IMR-90 (cell line): ENCODE measurements around the gene VPS50. TPM values are rescaled to one million over a fixed set of nuclear protein-coding genes. Genes with fewer than 3 reads are reported as not detected.

Experiments used
- ATAC-seq: fragments of 200-7000 bp; cut with Tn5 transposase; 2 replicates; pipeline ENCODE4 v1.9.1; 2020; ENCODE audit warnings: low read depth, mild to moderate bottlenecking, moderate library complexity
- BruUV-seq: library from RNA; stranded (reverse); fragments of 400-500 nt; replicated peaks from 2 replicates; lab custom pipeline; 2021; lab: Mats Ljungman, UMichigan
- CTCF ChIA-PET: fragments of 300-600 bp; formaldehyde crosslinking; extraction: SDS; loops from one replicate; lab custom pipeline; 2021; ENCODE audit warnings: antibody characterized with exemption; lab: Yijun Ruan, JAX
- POLR2A ChIA-PET: fragments of 300-600 bp; sonication (Branson Sonifier 250); formaldehyde crosslinking; loops from one replicate; lab custom pipeline; 2022; ENCODE audit warnings: antibody characterized with exemption; ENCODE audit not compliant: unreplicated experiment; lab: Charles Lee
- DNase-seq: peaks from one replicate; pipeline ENCODE4 v3.0.0; 2013
- H2AFZ ChIP-seq: replicated peaks from 2 replicates; pipeline ENCODE3; 2013; ENCODE audit warnings: low read length, mild to moderate bottlenecking; ENCODE audit not compliant: poor library complexity
- H2AK5ac ChIP-seq: 2 replicates; pipeline ENCODE4 v1.6.1; 2013; ENCODE audit warnings: low read depth, low read length, inconsistent platforms
- H2AK9ac ChIP-seq: replicated peaks from 2 replicates; pipeline ENCODE3; 2013; ENCODE audit warnings: mild to moderate bottlenecking, low read depth, low read length, moderate library complexity; ENCODE audit not compliant: poor library complexity
- H2BK120ac ChIP-seq: 2 replicates; pipeline ENCODE4 v1.6.1; 2013; ENCODE audit warnings: low read depth, low read length, inconsistent platforms
- H2BK15ac ChIP-seq: 3 replicates; pipeline ENCODE4 v1.6.1; 2013; ENCODE audit warnings: low read depth, low read length, inconsistent platforms
- H2BK20ac ChIP-seq: 2 replicates; pipeline ENCODE4 v1.6.1; 2013; ENCODE audit warnings: low read depth, mild to moderate bottlenecking, inconsistent platforms, low read length, moderate library complexity
- H2BK5ac ChIP-seq: 2 replicates; pipeline ENCODE4 v1.6.1; 2013; ENCODE audit warnings: mild to moderate bottlenecking, low read depth, low read length, inconsistent platforms; ENCODE audit not compliant: poor library complexity, severe bottlenecking
- H3K14ac ChIP-seq: replicated peaks from 2 replicates; pipeline ENCODE4 v1.6.1; 2013; ENCODE audit warnings: low read depth, low read length, inconsistent platforms
- H3K18ac ChIP-seq: 2 replicates; pipeline ENCODE4 v1.6.1; 2013; ENCODE audit warnings: low read depth, low read length, control low read depth
- H3K23ac ChIP-seq: 2 replicates; pipeline ENCODE4 v1.6.1; 2013; ENCODE audit warnings: low read depth, low read length, inconsistent platforms
- H3K27ac ChIP-seq: 2 replicates; pipeline ENCODE4 v1.5.1; 2013; ENCODE audit warnings: mild to moderate bottlenecking, control low read depth, low read length; ENCODE audit not compliant: insufficient read depth
- H3K27me3 ChIP-seq: 2 replicates; pipeline ENCODE4 v1.6.1; 2013; ENCODE audit warnings: low read length; ENCODE audit not compliant: control insufficient read depth, insufficient read depth
- H3K36me3 ChIP-seq: 2 replicates; pipeline ENCODE4 v1.6.1; 2013; ENCODE audit warnings: low read length, mixed read lengths; ENCODE audit not compliant: control insufficient read depth, insufficient read depth
- H3K4ac ChIP-seq: 2 replicates; pipeline ENCODE4 v1.6.1; 2013; ENCODE audit warnings: low read depth, low read length, inconsistent platforms
- H3K4me1 ChIP-seq: 2 replicates; pipeline ENCODE4 v1.6.1; 2013; ENCODE audit warnings: low read length, mixed read lengths; ENCODE audit not compliant: control insufficient read depth, insufficient read depth
- H3K4me2 ChIP-seq: 2 replicates; pipeline ENCODE4 v1.6.1; 2013; ENCODE audit warnings: low read depth, mild to moderate bottlenecking, control low read depth, low read length, moderate library complexity
- H3K4me3 ChIP-seq: 2 replicates; pipeline ENCODE4 v1.5.1; 2013; ENCODE audit warnings: low read depth, mild to moderate bottlenecking, control low read depth, low read length, moderate library complexity; ENCODE audit not compliant: insufficient read depth
- H3K56ac ChIP-seq: 2 replicates; pipeline ENCODE4 v1.6.1; 2013; ENCODE audit warnings: low read length, inconsistent platforms; ENCODE audit not compliant: insufficient read depth; ENCODE audit errors: extremely low read depth
- H3K79me1 ChIP-seq, 2 experiments: 2 replicates each; pipeline ENCODE4 v1.6.1; 2013; ENCODE audit warnings: low read length in 2 of 2, inconsistent platforms in 1 of 2, low read depth in 1 of 2
- H3K9ac ChIP-seq: 2 replicates; pipeline ENCODE4 v1.6.1; 2013; ENCODE audit warnings: low read depth, low read length, control low read depth
- H3K9me1 ChIP-seq: 2 replicates; pipeline ENCODE4 v1.6.1; 2013; ENCODE audit warnings: low read length, inconsistent platforms; ENCODE audit not compliant: insufficient read depth
- H3K9me3 ChIP-seq: 2 replicates; pipeline ENCODE4 v1.6.1; 2013; ENCODE audit warnings: low read length; ENCODE audit not compliant: control insufficient read depth, insufficient read depth
- H4K20me1 ChIP-seq: 2 replicates; pipeline ENCODE4 v1.6.1; 2013; ENCODE audit warnings: low read length, inconsistent platforms; ENCODE audit not compliant: insufficient read depth
- H4K5ac ChIP-seq: 2 replicates; pipeline ENCODE4 v1.6.1; 2013; ENCODE audit warnings: mild to moderate bottlenecking, low read depth, low read length, control low read depth
- H4K8ac ChIP-seq, 2 experiments: 2 replicates each; pipeline ENCODE4 v1.6.1; 2013; ENCODE audit warnings: low read depth in 2 of 2, low read length in 2 of 2, control low read depth in 1 of 2, inconsistent platforms in 1 of 2
- H4K91ac ChIP-seq: 2 replicates; pipeline ENCODE4 v1.6.1; 2013; ENCODE audit warnings: low read depth, low read length, inconsistent platforms; ENCODE audit not compliant: insufficient read depth
- BHLHE40 ChIP-seq: fragments of 150-350 bp; IDR thresholded peaks from 2 replicates; pipeline ENCODE4 v1.6.1; 2016; ENCODE audit warnings: mild to moderate bottlenecking, low read depth, low read length
- CHD1 ChIP-seq: IDR thresholded peaks from 2 replicates; pipeline ENCODE4 v1.6.1; 2012; ENCODE audit warnings: low read depth, low read length, improper control_type of control experiment
- CTCF ChIP-seq: conservative IDR thresholded peaks from 2 replicates; pipeline ENCODE4 v1.5.1; 2012; ENCODE audit warnings: mild to moderate bottlenecking, low read depth, low read length, improper control_type of control experiment
- ELK1 ChIP-seq: fragments of 150-350 bp; IDR thresholded peaks from 2 replicates; pipeline ENCODE4 v1.6.1; 2016; ENCODE audit warnings: low read depth, mild to moderate bottlenecking, low read length, moderate library complexity, borderline replicate concordance
- MAFK ChIP-seq: IDR thresholded peaks from 2 replicates; pipeline ENCODE4 v1.6.1; 2012; ENCODE audit warnings: low read depth, low read length, improper control_type of control experiment
- MAZ ChIP-seq: IDR thresholded peaks from 2 replicates; pipeline ENCODE4 v1.6.1; 2012; ENCODE audit warnings: low read depth, mild to moderate bottlenecking, low read length, improper control_type of control experiment, moderate library complexity, borderline replicate concordance
- NFE2L2 ChIP-seq: fragments of 150-350 bp; IDR thresholded peaks from 2 replicates; pipeline ENCODE4 v1.6.1; 2016; ENCODE audit warnings: low read depth, mild to moderate bottlenecking, low read length
- WGBS, 2 experiments: methylation state at CpG; one replicate each; pipeline versions ENCODE4 v1.1.5 to v1.1.7; 2013; ENCODE audit warnings: missing lambda C conversion rate in 2 of 2; ENCODE audit not compliant: insufficient read length in 1 of 2; ENCODE audit errors: extremely low coverage in 2 of 2; 5-methylcytosine and 5-hydroxymethylcytosine counted together
- dilution Hi-C: fragments of 300-500 bp; cut with HindIII; formaldehyde crosslinking; loops from one replicate; pipeline ENCODE4 v1.14.3; 2018; ENCODE audit warnings: low sequenced_read_pairs; ENCODE audit not compliant: unreplicated experiment
- in situ Hi-C: fragments of 300-500 bp; cut with MboI; formaldehyde crosslinking; loops from 3 replicates; pipeline ENCODE4 v1.14.3; 2019; ENCODE audit warnings: low sequenced_read_pairs, inconsistent platforms, mixed read lengths
- intact Hi-C: fragments of 100-400 bp; cut with micrococcal nuclease; formaldehyde crosslinking; loops from 2 replicates; pipeline ENCODE4 v1.10.0; 2022
- polyA plus RNA-seq, 3 experiments: library from polyadenylated mRNA; depleted of rRNA; stranded (reverse); fragments of >200 nt; gene quantifications; 2 replicates each; pipeline ENCODE4 v1.2.3, GENCODE V29; 2012; ENCODE audit warnings: low replicate concordance in 1 of 3
- total RNA-seq: library from RNA; depleted of rRNA; stranded (reverse); fragments of >200 nt; gene quantifications from 2 replicates; pipeline ENCODE4 v1.2.3, GENCODE V29; 2012

Gene VPS50
- total and polyA plus RNA-seq, 2 of the 4 experiments (the other 2 are of a cell fraction), result 7.1 to 22.0 TPM

GRCh38 chr7:93307943-93308342 is 75.8 kb downstream of the VPS50 start:
- DNase-seq (no peak), ATAC-seq (no peak)
- Histone ChIP-seq H2BK15ac (no peak overlapping the region; the same call in 2 of the 3 replicates), H3K9ac (no peak overlapping the region), H3K23ac (no peak overlapping the region), H3K4me1 (peaks cover 4% of the 10 kb centered on the region), H4K20me1 (no peaks in the 10 kb centered on the region), H3K9me1 (no peaks in the 10 kb centered on the region), H2BK120ac (peak overlapping the region; percentile 50), H3K79me1 (no peaks in the 10 kb centered on the region), H3K56ac (no peak overlapping the region), H3K14ac (no peak overlapping the region), H2AFZ (no peak overlapping the region), H2BK20ac (0 out of 2 replicates have a peak overlapping the region, but pooled peaks have one; percentile 31), H4K91ac (no peak overlapping the region), H3K27ac (no peak overlapping the region), H4K5ac (no peak overlapping the region), H3K18ac (peak overlapping the region; percentile 88; the same call in 1 of the 2 replicates), H3K4me2 (no peak overlapping the region), H4K8ac (peak overlapping the region in 1 of 2 experiments; percentile 44; a peak in 1 of 4 replicates), H3K4ac (peak overlapping the region; percentile 75), H3K4me3 (no peak overlapping the region), H3K9me3 (no peaks in the 10 kb centered on the region), H2AK5ac (peak overlapping the region; percentile 67; the same call in 1 of the 2 replicates), H3K36me3 (0 out of 2 replicates have a peak, but pooled peaks cover under 1% of the 10 kb centered on the region), H2AK9ac (no peak overlapping the region), H3K27me3 (no peaks in the 10 kb centered on the region), H2BK5ac (peak overlapping the region; percentile 73)
- in situ Hi-C loops, result no loop called here
- no TSS peak for BruUV-seq
- ChIA-PET POLR2A (no interaction called here), CTCF (interaction anchor here (1.3 kb wide), 1 partner anchor 66 kb away, joined by 6 read pairs; no protein-coding TSS in a partner anchor)
- intact Hi-C loops, result loop anchor here (2.0 kb wide), 1 partner anchor 55 kb away; no protein-coding TSS in a partner anchor
- WGBS, 2 experiments, result no CpG with 5 or more reads among the region's 1 CpG
- TF ChIP-seq MAZ, result no peak
- TF ChIP-seq ELK1, result no peak
- TF ChIP-seq NFE2L2, result no peak
- no peak for TF ChIP-seq CHD1
- TF ChIP-seq MAFK, result no peak
- TF ChIP-seq CTCF, result no peak
- TF ChIP-seq BHLHE40, result no peak
- dilution Hi-C loops, result no loop called here
